HG03095 (cell line): ENCODE data around the gene VPS37C.
A peak's percentile ranks its signal among the peaks of the same experiment; 100 is the strongest.
"Not testable (repeated sequence)": the region's sequence is repeated elsewhere in the genome, so short reads cannot be mapped to it uniquely, and the experiment has no call there.

Experiments used
- ATAC-seq: cut with Tn5 transposase; IDR thresholded peaks from one replicate; pipeline ENCODE4 v1.9.1; 2021; ENCODE audit warnings: moderate library complexity; ENCODE audit not compliant: unreplicated experiment

VPS37C gene

DNA sequence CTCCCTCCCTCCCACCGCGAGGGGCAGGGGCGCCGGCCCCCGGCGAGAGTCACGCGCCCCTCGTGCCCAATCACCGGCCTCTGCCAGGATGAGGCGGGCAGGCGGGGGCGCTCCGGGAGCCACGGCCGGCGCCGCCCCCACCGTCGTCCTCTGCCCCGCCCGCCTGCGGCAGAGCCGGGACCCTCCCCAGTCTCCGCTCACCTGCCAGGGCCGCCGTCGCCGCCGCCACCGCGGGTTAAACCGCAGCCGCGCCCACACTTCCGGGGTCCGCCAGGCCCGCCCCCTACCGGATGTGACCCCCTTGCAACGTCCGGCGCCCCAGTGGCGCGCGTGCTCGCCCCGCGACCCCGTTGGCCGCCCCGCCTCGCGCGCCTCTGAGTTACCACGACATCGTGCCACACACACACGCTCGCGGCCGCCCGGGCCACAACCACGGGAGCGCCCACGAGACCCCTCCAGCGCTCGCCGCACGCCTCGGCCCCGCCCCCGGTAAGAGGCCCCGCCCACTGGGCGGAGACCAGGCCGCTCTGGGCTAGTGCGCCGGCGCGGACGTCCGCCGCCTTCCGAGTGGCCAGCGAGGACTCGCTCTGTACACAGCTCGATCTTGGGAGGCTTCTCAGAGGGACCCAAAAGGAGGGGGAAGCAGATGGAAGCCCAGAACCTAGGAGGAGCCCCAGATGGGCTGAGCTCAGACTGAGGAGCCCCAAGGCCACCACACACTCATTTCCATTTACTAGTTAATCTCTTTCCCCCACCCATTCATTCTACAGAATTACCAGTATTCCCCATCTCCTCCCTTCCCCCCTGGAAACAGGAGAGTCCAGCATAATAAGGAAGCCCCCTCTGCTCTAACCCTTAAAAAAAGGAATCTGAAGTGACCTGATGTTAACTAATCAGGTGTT lies at the start of gene VPS37C:
VPS37C (minus strand) TSS at position 237 of the 902 bp plus-strand sequence. CDS start 22,597 bp downstream, outside the sequence.
- ATAC-seq = peak; percentile 69

- not testable (repeated sequence) for ATAC-seq
Measured at GRCh38 chr11:61210629-61211028, 49.4 kb upstream of the VPS37C start.

- not testable (repeated sequence) for ATAC-seq
Measured at GRCh38 chr11:61207636-61208310, 46.5 kb upstream of the VPS37C start.

- ATAC-seq = not testable (repeated sequence)
Measured at GRCh38 chr11:61204502-61205059, 43.4 kb upstream of the VPS37C start.

DNA sequence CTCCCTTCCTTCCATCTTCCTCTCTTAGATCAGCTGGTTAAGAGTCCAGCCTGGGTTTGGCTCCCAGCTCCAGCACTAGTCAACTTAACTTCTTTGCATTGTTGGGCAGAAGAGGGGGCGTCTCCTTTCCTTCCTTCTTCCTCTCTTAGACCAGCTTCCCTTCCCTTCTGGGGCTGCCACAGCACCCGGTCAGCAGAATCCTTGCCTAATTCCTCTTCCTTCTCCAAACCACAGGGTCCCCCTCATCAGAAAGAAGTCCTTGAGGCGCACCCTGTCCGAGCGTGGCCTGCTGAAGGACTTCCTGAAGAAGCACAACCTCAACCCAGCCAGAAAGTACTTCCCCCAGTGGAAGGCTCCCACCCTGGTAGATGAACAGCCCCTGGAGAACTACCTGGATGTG lies 42.6 kb upstream of the VPS37C start:
- not testable (repeated sequence) for ATAC-seq

DNA sequence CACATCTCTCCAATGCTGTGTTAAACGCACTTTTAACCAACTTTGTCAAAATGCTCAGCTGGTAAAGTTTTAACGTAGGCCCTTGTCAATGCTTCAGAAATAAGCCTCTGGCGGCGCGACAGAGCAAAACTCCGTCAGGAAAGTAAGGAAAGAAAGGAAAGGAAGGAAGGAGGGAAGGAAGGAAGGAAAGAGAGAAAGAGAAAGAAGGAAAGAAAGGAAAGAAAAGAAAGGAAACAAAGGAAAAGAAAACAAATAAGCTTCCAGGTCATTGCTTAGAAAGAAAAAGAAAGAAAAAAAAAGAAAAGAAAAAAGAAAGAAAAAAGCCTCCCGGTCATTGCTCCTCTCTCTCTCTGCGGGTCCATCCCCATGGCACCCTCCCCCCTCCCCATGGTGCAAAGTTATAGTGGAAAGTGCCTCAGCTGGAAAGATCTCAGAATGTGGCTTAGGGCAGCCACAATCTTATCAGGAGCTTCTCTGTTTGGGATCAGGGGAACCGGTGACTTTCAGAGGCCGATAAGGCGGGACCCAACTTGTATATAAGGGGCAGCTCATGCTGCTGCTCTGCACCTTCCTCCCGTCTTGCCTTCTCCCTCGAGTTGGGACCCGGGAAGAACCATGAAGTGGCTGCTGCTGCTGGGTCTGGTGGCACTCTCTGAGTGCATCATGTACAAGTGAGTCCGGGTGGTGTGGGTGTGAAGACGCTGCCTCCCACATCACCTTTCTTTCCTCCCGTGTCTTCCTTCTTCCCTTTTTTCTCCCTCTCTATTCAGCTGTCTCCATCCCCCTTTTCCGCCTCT lies 41.9 kb upstream of the VPS37C start, which contains the start of gene PGA3:
PGA3 (plus strand) TSS at position 566 of the 797 bp plus-strand sequence; CDS start at position 616, 50 bp downstream.
- ATAC-seq = not testable (repeated sequence)

DNA sequence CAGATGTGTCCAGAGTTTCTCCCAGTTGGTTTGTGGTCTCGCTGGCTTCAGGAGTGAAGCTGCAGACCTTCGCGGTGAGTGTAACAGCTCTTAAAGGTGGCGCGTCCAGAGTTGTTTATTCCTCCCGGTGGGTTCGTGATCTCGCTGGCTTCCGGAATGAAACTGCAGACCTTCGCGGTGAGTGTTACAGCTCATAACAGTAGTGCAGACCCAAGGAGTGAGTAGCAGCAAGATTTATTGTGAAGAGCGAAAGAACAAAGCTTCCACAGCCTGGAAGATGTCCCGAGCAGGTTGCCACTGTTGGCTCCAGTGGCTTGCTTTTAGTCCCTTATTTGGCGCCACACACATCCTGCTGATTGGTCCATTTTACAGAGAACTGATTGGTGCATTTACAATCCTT lies 40.2 kb upstream of the VPS37C start:
- no peak for ATAC-seq

GRCh38 chr11:61198948-61199523 lies 37.8 kb upstream of the VPS37C start:
- ATAC-seq = no peak

DNA sequence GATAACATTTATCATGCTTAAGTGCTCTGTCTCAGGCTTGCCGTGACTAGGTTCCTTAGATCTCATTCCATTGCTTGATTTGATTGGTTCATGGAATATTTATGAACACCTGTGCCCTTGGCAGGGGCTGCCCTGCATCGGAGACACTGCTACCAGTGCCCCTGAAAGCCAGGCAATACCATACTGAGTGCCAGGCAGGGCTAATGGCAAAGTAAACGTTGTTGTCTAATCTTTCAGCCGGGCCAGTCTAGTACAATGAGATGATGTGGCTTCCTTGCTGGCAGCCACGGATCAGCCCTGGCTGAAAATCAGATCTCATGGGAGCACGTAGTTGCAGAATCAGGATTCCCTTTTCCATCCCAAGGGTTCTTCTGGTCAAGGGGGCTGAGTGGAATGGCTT lies 37.1 kb upstream of the VPS37C start:
- ATAC-seq = no peak

DNA sequence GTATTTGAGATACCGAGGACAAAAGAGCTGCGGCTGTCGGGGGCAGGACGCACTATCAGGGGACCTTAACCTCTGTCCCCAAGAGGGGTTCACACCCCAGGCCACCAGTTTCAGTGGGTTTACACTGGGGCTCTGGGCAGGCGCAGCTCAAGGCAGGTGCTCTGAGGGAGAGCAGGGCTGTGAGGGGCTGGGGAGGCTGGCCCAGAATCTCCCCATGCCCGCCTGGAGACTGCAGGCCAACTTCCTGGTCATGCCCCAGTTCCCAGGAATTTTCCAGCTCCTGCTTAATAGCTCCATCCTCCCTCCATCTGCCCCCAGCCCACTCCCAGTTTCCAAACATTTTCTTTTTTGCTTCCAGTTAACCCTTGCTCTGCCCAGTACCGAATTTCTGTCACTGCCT lies 34.5 kb upstream of the VPS37C start:
- no peak for ATAC-seq

GRCh38 chr11:61194981-61195695 lies 33.9 kb upstream of the VPS37C start:
- ATAC-seq = no peak

GRCh38 chr11:61194169-61194671 lies 33.0 kb upstream of the VPS37C start:
- no peak for ATAC-seq

DNA sequence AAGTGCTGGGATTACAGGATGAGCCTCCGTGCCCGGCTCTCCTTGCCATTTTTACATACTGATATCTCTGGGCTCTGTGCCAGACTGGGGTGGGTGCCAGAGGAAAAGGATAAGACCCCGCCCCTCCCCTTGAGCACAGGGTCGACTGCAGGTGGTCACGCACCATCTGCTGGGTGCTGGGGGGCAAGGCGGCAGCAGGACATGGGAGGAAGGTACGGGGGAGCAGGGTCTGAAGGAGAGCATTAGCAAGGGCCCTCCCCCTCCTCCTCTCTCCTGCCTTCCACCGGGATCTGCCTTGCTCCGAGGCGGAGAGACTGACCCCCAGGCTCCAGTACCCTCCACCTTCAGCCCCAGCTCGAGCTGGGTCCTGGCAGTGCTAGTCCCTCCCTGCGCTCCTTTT lies 32.4 kb upstream of the VPS37C start:
- no peak for ATAC-seq

- ATAC-seq = no peak
Measured at GRCh38 chr11:61189933-61190332, 28.7 kb upstream of the VPS37C start.

GRCh38 chr11:61187505-61188130 lies 26.4 kb upstream of the VPS37C start:
- ATAC-seq = no peak

DNA sequence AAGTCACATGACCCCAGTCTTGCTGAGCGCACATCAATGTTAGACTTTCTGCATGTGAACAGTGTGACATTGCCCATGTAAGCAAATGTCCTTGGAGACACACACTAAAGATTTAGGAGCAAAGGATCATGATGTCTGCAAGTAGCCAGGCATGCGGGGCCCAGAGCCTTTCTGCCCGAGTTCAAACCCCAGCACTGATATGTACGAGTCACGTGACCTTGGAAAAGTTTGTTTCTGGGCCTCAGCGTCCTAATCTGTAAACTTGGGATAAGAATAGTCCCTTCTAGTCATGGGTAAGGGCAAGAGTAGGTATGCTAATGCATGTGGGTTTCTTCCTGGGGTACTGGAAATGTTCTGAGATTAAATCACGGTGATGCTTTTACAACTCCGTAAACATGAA lies 25.3 kb upstream of the VPS37C start:
- no peak for ATAC-seq

GRCh38 chr11:61183645-61184044 lies 22.4 kb upstream of the VPS37C start:
- ATAC-seq = no peak

- ATAC-seq = no peak
Measured at GRCh38 chr11:61181489-61181888, 20.3 kb upstream of the VPS37C start.

DNA sequence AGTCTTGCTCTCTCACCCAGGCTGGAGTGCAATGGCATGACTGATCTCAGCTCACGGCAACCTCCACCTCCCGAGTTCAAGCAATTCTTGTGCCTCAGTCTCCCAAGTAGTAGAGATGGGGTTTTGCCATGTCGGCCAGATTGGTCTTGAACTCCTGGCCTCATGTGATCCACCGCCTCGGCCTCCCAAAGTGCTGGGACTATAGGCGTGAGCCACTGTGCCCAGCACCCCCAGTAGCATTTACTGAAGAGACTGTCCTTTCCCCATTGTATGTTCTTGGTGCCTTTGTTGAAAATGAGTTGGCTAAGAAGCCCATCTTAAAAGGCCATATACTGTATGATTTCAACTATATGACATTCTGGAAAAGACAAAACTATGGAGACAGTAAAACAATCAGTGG lies 19.0 kb upstream of the VPS37C start:
- ATAC-seq = not testable (repeated sequence)
